ENCODE measurements around the gene NIPAL4.

- TF ChIP-seq CTCF (IDR thresholded peaks at IDR 0.05; ENCODE audit: low read length) (no peak), EZH2 (IDR thresholded peaks at IDR 0.05; ENCODE audit: borderline replicate concordance, low read length) (no peak)
Observed at GRCh38 chr5:157519579-157520253, 59.7 kb downstream of the NIPAL4 start.

Data from OCI-LY1 (cell line).